ENCODE data around the gene OSBPL6.

The OSBPL6 gene

DNA sequence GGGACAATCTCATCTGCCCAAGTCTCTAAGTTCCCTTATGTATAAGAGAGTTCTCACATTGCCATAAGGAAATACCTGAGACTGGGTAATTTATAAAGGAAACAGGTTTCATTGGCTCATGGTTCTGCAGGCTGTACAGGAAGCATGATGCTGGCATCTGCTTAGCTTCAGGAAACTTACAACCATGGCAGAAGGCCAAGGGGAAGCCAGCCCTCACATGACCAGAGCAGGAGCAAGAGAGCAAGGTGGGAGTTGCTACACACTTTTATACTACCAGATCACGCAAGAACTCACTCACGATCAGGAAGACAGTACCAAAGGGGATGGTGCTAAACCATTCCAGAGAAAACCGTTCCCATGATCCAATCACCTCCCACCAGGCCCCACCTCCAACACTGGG lies 182.7 kb downstream of the OSBPL6 start:
- POLR2A ChIA-PET, result no interaction called here
- no peak overlapping the region for H3K27ac ChIP-seq (ENCODE audit: extremely low read depth, low read depth, low read length)
- H3K4me1 ChIP-seq (ENCODE audit: control insufficient read depth, insufficient read depth, low read length), result no peaks in the 10 kb centered on the region
- no peak overlapping the region for H3K4me3 ChIP-seq (ENCODE audit: low read depth, low read length)
- peaks cover 0 to 11% of the 10 kb centered on the region in 2 experiments; a peak in 1 of 3 replicates for H3K36me3 ChIP-seq (ENCODE audit: control insufficient read depth in 2 of 2, insufficient read depth in 1 of 2, low read length in 2 of 2)
- no peak for TF ChIP-seq ZNF660 (tag by site-specific recombination; IDR thresholded peaks at IDR 0.05)
- no peak for TF ChIP-seq ZNF830 (tag by site-specific recombination; IDR thresholded peaks at IDR 0.05; ENCODE audit: low read depth)
- no peak for TF ChIP-seq KLF10 (tag by site-specific recombination; IDR thresholded peaks at IDR 0.05)
- TF ChIP-seq ZNF843 (tag by site-specific recombination; IDR thresholded peaks at IDR 0.05), result no peak
- TF ChIP-seq, protein P1, sequence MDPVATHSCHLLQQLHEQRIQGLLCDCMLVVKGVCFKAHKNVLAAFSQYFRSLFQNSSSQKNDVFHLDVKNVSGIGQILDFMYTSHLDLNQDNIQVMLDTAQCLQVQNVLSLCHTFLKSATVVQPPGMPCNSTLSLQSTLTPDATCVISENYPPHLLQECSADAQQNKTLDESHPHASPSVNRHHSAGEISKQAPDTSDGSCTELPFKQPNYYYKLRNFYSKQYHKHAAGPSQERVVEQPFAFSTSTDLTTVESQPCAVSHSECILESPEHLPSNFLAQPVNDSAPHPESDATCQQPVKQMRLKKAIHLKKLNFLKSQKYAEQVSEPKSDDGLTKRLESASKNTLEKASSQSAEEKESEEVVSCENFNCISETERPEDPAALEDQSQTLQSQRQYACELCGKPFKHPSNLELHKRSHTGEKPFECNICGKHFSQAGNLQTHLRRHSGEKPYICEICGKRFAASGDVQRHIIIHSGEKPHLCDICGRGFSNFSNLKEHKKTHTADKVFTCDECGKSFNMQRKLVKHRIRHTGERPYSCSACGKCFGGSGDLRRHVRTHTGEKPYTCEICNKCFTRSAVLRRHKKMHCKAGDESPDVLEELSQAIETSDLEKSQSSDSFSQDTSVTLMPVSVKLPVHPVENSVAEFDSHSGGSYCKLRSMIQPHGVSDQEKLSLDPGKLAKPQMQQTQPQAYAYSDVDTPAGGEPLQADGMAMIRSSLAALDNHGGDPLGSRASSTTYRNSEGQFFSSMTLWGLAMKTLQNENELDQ (tag by site-specific recombination; IDR thresholded peaks at IDR 0.05; ENCODE audit: low read depth), result no peak
- TF ChIP-seq PATZ1 (tag by site-specific recombination; IDR thresholded peaks at IDR 0.05), result no peak
- TF ChIP-seq, protein P2, sequence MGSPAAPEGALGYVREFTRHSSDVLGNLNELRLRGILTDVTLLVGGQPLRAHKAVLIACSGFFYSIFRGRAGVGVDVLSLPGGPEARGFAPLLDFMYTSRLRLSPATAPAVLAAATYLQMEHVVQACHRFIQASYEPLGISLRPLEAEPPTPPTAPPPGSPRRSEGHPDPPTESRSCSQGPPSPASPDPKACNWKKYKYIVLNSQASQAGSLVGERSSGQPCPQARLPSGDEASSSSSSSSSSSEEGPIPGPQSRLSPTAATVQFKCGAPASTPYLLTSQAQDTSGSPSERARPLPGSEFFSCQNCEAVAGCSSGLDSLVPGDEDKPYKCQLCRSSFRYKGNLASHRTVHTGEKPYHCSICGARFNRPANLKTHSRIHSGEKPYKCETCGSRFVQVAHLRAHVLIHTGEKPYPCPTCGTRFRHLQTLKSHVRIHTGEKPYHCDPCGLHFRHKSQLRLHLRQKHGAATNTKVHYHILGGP (tag by site-specific recombination; IDR thresholded peaks at IDR 0.05), result no peak
- TF ChIP-seq ZNF335 (tag by site-specific recombination; conservative IDR thresholded peaks at IDR 0.05), result no peak
- TF ChIP-seq, protein P3, sequence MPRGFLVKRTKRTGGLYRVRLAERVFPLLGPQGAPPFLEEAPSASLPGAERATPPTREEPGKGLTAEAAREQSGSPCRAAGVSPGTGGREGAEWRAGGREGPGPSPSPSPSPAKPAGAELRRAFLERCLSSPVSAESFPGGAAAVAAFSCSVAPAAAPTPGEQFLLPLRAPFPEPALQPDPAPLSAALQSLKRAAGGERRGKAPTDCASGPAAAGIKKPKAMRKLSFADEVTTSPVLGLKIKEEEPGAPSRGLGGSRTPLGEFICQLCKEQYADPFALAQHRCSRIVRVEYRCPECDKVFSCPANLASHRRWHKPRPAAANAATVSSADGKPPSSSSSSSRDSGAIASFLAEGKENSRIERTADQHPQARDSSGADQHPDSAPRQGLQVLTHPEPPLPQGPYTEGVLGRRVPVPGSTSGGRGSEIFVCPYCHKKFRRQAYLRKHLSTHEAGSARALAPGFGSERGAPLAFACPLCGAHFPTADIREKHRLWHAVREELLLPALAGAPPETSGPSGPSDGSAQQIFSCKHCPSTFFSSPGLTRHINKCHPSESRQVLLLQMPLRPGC (tag by site-specific recombination; IDR thresholded peaks at IDR 0.05), result no peak
- no peak for TF ChIP-seq ZNF530 (tag by site-specific recombination; IDR thresholded peaks at IDR 0.05; ENCODE audit: low read depth)
- TF ChIP-seq ZNF302 (tag by site-specific recombination; IDR thresholded peaks at IDR 0.05; ENCODE audit: low read depth), result no peak
- no peak for TF ChIP-seq ZNF768 (tag by site-specific recombination; IDR thresholded peaks at IDR 0.05)
- TF ChIP-seq ZNF423 (tag by site-specific recombination; IDR thresholded peaks at IDR 0.05), result no peak
- TF ChIP-seq ZNF514 (tag by site-specific recombination; IDR thresholded peaks at IDR 0.05), result no peak
- no peak for TF ChIP-seq ZNF2 (tag by site-specific recombination; IDR thresholded peaks at IDR 0.05)
- TF ChIP-seq RBAK (tag by site-specific recombination; IDR thresholded peaks at IDR 0.05), result no peak
- no peak for TF ChIP-seq ZNF473 (tag by site-specific recombination; IDR thresholded peaks at IDR 0.05)
- no peak for TF ChIP-seq ZNF426 (tag by site-specific recombination; IDR thresholded peaks at IDR 0.05)
- no peak for TF ChIP-seq ZNF221 (tag by site-specific recombination; IDR thresholded peaks at IDR 0.05; ENCODE audit: borderline replicate concordance)
- TF ChIP-seq ZNF571 (tag by site-specific recombination; IDR thresholded peaks at IDR 0.05), result no peak
- CTCF ChIA-PET, result interaction anchor here (0.7 kb wide), 1 partner anchor 60 kb away, joined by 3 read pairs; no protein-coding TSS in a partner anchor
- H3K9me3 ChIP-seq (ENCODE audit: control insufficient read depth, insufficient read depth, low read depth, low read length), result no peaks in the 10 kb centered on the region

All from HEK293 (cell line).